ENCODE measurements around the gene CHRNE. TPM values are rescaled to one million over a fixed set of nuclear protein-coding genes. Genes with fewer than 3 reads are reported as not detected.

CHRNE gene
- total and polyA plus RNA-seq, 2 donors (not counting 1 experiment from before 2014, with no cell fraction given) = 0.99 to 4.7 TPM

DNA sequence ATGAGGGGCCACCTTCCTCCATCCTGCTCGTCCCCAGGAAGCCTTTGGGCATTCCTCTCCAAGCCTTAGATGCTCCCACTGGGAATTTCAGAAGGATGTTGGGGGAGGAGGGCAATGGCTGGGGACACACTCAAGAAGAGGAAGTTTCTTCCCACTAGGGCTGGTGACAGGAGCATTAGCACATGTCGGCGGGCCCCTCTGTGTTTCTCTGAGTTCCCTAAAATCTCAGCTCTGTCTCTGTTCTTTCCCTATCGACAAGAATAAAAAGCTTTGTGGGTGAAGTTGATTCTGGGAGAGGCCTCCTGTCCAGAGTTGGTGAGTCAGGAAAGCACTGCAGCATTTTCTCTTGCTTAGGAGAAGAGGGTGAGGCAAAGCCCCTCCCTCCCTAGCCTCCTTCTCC lies 23.3 kb downstream of the CHRNE start:
- H3K4me3 Mint-ChIP-seq = no peak overlapping the region
- ATAC-seq (ENCODE audit: low read depth) (no peak), DNase-seq (no peak)
- Histone ChIP-seq H3K36me3 (replicated peaks in 1 of 2; ENCODE audit: control extremely low read depth in 1 of 2, control insufficient read depth in 1 of 2, extremely low read depth in 1 of 2, insufficient read depth in 2 of 2, low read length in 1 of 2) (peaks cover 0 to 35% of the 10 kb centered on the region in 2 experiments), H2AFZ (ENCODE audit: insufficient read depth, low read depth, low read length, poor library complexity, severe bottlenecking) (no peak overlapping the region), H3K4me1 (ENCODE audit: control insufficient read depth in 2 of 2, insufficient read depth in 2 of 2, low read length in 2 of 2) (peaks cover 0 to 6% of the 10 kb centered on the region in 2 donors), H3K79me2 (ENCODE audit: control insufficient read depth, insufficient read depth, low read length) (peaks cover 7% of the 10 kb centered on the region), H3K27me3 (replicated peaks in 1 of 4; ENCODE audit: control extremely low read depth in 1 of 4, control insufficient read depth in 3 of 4, insufficient read depth in 4 of 4, low read length in 3 of 4) (no peaks in the 10 kb centered on the region), H4K20me1 (ENCODE audit: control insufficient read depth, insufficient read depth, low read length, poor library complexity, severe bottlenecking) (peaks cover 15% of the 10 kb centered on the region), H3K9me3 (ENCODE audit: control extremely low read depth in 1 of 3, control insufficient read depth in 2 of 3, insufficient read depth in 1 of 3, low read length in 2 of 3) (no peaks in the 10 kb centered on the region), H3K9ac (ENCODE audit: low read length) (no peak overlapping the region), H3K4me2 (replicated peaks; ENCODE audit: low read depth, low read length, poor library complexity, severe bottlenecking) (no peak overlapping the region), H3K27ac (ENCODE audit: low read length in 2 of 2) (no peak overlapping the region), H3K4me3 (ENCODE audit: control extremely low read depth in 1 of 5, extremely low read depth in 1 of 5, insufficient read depth in 1 of 5, low read depth in 2 of 5, low read length in 4 of 5) (no peak overlapping the region)
- H3K9me3 Mint-ChIP-seq (ENCODE audit: insufficient read depth) = no peaks in the 10 kb centered on the region
- intact Hi-C loops (cut with micrococcal nuclease) = no loop called here
- CTCF ChIA-PET = interaction anchor here (0.6 to 7.4 kb wide), 5 partner anchors 22 to 734 kb away, joined by 3 to 38 read pairs (median 3); partner anchors contain the start of gene ARRB2
- WGBS (ENCODE audit: insufficient coverage) = 65% methylated on average over 2 of the region's 4 CpGs
- POLR2A ChIA-PET = no interaction called here
- no peak for TF ChIP-seq EZH2 (IDR thresholded peaks at IDR 0.05; ENCODE audit: borderline replicate concordance, insufficient read depth, low read depth, low read length, poor library complexity, severe bottlenecking)
- TF ChIP-seq, protein P1, sequence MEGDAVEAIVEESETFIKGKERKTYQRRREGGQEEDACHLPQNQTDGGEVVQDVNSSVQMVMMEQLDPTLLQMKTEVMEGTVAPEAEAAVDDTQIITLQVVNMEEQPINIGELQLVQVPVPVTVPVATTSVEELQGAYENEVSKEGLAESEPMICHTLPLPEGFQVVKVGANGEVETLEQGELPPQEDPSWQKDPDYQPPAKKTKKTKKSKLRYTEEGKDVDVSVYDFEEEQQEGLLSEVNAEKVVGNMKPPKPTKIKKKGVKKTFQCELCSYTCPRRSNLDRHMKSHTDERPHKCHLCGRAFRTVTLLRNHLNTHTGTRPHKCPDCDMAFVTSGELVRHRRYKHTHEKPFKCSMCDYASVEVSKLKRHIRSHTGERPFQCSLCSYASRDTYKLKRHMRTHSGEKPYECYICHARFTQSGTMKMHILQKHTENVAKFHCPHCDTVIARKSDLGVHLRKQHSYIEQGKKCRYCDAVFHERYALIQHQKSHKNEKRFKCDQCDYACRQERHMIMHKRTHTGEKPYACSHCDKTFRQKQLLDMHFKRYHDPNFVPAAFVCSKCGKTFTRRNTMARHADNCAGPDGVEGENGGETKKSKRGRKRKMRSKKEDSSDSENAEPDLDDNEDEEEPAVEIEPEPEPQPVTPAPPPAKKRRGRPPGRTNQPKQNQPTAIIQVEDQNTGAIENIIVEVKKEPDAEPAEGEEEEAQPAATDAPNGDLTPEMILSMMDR (IDR thresholded peaks at IDR 0.05) = no peak
- H3K27ac Mint-ChIP-seq = no peak overlapping the region
- no peaks in the 10 kb centered on the region for H3K27me3 Mint-ChIP-seq
- H3K4me1 Mint-ChIP-seq = peaks cover 3% of the 10 kb centered on the region

DNA sequence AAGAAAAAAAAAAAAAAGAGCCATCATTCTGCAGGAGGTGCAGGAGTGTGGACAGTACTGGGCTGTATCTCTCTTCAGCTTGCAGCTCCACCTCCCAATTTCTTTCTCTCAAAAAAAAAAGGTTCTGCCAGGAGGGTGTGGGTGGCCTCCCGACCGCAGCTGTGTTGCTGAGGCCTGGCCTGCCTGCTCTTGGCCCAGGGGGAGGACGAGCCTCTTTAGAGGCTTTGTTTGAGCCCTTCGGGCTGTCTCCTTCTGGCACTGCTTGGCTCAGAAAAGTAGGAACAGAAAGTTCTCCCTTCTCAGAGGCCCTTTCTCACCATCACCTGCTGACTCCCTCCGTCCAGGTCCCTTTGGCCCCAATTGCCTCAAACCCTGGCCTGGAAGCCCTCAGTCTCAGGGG lies 25.8 kb downstream of the CHRNE start:
- Histone ChIP-seq H2AFZ (ENCODE audit: insufficient read depth, low read depth, low read length, poor library complexity, severe bottlenecking) (no peak overlapping the region), H3K4me3 (ENCODE audit: control extremely low read depth in 1 of 5, extremely low read depth in 1 of 5, insufficient read depth in 1 of 5, low read depth in 2 of 5, low read length in 4 of 5) (no peak overlapping the region), H3K9ac (ENCODE audit: low read length) (no peak overlapping the region), H3K27ac (ENCODE audit: low read length in 2 of 2) (no peak overlapping the region), H3K36me3 (replicated peaks in 1 of 2; ENCODE audit: control extremely low read depth in 1 of 2, control insufficient read depth in 1 of 2, extremely low read depth in 1 of 2, insufficient read depth in 2 of 2, low read length in 1 of 2) (peaks cover 0 to 33% of the 10 kb centered on the region in 2 experiments), H3K79me2 (ENCODE audit: control insufficient read depth, insufficient read depth, low read length) (peaks cover 20% of the 10 kb centered on the region), H3K9me3 (ENCODE audit: control extremely low read depth in 1 of 3, control insufficient read depth in 2 of 3, insufficient read depth in 1 of 3, low read length in 2 of 3) (no peaks in the 10 kb centered on the region), H3K4me1 (ENCODE audit: control insufficient read depth in 2 of 2, insufficient read depth in 2 of 2, low read length in 2 of 2) (peaks cover 0 to 4% of the 10 kb centered on the region in 2 donors), H3K4me2 (replicated peaks; ENCODE audit: low read depth, low read length, poor library complexity, severe bottlenecking) (no peak overlapping the region), H3K27me3 (replicated peaks in 1 of 4; ENCODE audit: control extremely low read depth in 1 of 4, control insufficient read depth in 3 of 4, insufficient read depth in 4 of 4, low read length in 3 of 4) (no peaks in the 10 kb centered on the region), H4K20me1 (ENCODE audit: control insufficient read depth, insufficient read depth, low read length, poor library complexity, severe bottlenecking) (peaks cover 17% of the 10 kb centered on the region)
- Mint-ChIP-seq H3K27me3 (no peaks in the 10 kb centered on the region), H3K27ac (no peak overlapping the region), H3K4me3 (no peak overlapping the region), H3K9me3 (ENCODE audit: insufficient read depth) (no peaks in the 10 kb centered on the region), H3K4me1 (peaks cover 2% of the 10 kb centered on the region)
- intact Hi-C loops (cut with micrococcal nuclease) = no loop called here
- 93% methylated on average over 4 of the region's 5 CpGs for WGBS (ENCODE audit: insufficient coverage)
- POLR2A ChIA-PET = no interaction called here
- CTCF ChIA-PET = interaction anchor here (1.5 kb wide), 1 partner anchor 11 kb away, joined by 3 read pairs; no protein-coding TSS in a partner anchor
- ATAC-seq (ENCODE audit: low read depth) = no peak
- no peak for TF ChIP-seq EZH2 (IDR thresholded peaks at IDR 0.05; ENCODE audit: borderline replicate concordance, insufficient read depth, low read depth, low read length, poor library complexity, severe bottlenecking)
- TF ChIP-seq, protein P1 (IDR thresholded peaks at IDR 0.05) = no peak
- DNase-seq = no peak

Data from B cell (primary cell).